ENCODE measurements around the gene PTPDC1. TPM values are rescaled to one million over a fixed set of nuclear protein-coding genes. Genes with fewer than 3 reads are reported as not detected.

PTPDC1 gene
- total and polyA plus RNA-seq, 9 of the 15 experiments (the other 6 are each of a cell fraction or from before 2014, with no cell fraction given) = 1.1 to 8.1 (median 5.7) TPM

- TF ChIP-seq CHD7 (IDR thresholded peaks at IDR 0.05; ENCODE audit: low read depth, low read length) (no peak), CXXC5 (CRISPR knock-in tag; IDR thresholded peaks at IDR 0.05) (no peak), BRD4 (IDR thresholded peaks at IDR 0.05) (no peak), MTA3 (IDR thresholded peaks at IDR 0.05; ENCODE audit: borderline replicate concordance) (no peak), ZNF76 (CRISPR knock-in tag; IDR thresholded peaks at IDR 0.05; ENCODE audit: borderline replicate concordance) (no peak), TEAD4 (IDR thresholded peaks at IDR 0.05; ENCODE audit: low read length) (no peak), TEAD4 (CRISPR knock-in tag; IDR thresholded peaks at IDR 0.05; ENCODE audit: borderline replicate concordance) (no peak)
Observed at GRCh38 chr9:94079236-94079635, 5.0 kb upstream of the PTPDC1 start (continued).

Data from K562 (cell line).